ENCODE measurements around the gene TAF3. TPM values are rescaled to one million over a fixed set of nuclear protein-coding genes. Genes with fewer than 3 reads are reported as not detected.

The TAF3 gene
- polyA plus RNA-seq, 1 of the 3 experiments (the other 2 are of a cell fraction): 2.4 TPM

DNA sequence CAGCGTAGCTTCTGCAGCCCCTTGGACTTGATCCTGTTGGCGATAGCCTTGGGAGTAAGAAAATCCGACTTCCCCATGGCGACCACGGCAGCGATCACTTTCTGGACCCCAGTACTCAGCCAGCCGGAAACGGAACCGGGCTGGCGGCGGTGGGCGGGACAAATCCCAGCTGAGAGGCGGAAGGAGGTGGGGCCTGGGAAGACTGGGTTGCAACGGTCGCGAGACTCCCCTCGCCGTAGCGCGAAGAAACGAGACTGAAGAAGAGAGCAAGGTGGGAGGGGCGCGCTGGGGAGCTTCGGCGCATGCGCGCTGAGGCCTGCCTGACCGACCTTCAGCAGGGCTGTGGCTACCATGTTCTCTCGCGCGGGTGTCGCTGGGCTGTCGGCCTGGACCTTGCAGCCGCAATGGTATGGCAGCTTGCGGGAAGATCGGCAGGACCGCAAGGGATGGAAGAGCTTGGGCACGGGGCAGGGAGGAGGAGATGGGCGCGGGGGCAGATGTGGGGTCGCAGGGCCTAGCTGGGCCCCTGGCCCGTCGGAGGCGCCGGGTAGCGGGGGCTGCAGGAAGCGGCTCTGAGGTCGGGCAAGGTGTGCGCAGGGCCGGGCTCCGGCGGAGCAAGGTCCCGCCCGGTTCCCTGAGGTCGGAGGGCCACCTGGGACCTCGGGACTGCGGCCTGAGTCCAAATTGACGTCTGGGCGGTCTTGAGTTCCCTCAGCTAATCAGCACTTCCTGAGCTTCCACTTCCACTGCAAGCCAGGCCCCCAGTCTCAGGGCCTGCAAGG is 30.3 kb upstream of the TAF3 start, which contains the start of the genes ATP5F1C and KIN:
Gene ATP5F1C, plus strand, starts transcription at position 321 of the 782 bp plus-strand sequence. Its CDS starts 31 bp downstream, at position 352.
Gene KIN, minus strand, starts transcription at position 137 of the 782 bp plus-strand sequence. Its CDS starts 60 bp downstream, at position 77.
- Histone ChIP-seq H3K4me2 (peak within 1 kb of the TSS; percentile 86), H3K4me1 (ENCODE audit: control insufficient read depth in 1 of 2, insufficient read depth in 2 of 2, low read depth in 1 of 2, low read length in 1 of 2) (peaks cover 12 to 14% of the 10 kb centered on the region in 2 experiments; a peak in 3 of 4 replicates), H3K4me3 (ENCODE audit: low read depth in 2 of 2, low read length in 1 of 2) (peak within 1 kb of the TSS; percentile 85 to 92), H3K27ac (ENCODE audit: low read depth in 2 of 2, low read length in 1 of 2) (peak within 1 kb of the TSS; percentile 65 to 77), H2AFZ (ENCODE audit: low read depth) (peak within 1 kb of the TSS; percentile 68), H3F3A (replicated peaks; ENCODE audit: insufficient read depth) (peaks cover 6% of the 10 kb centered on the region), H3K9ac (peak within 1 kb of the TSS; percentile 88), H3K36me3 (replicated peaks in 1 of 2; ENCODE audit: control insufficient read depth in 1 of 2, insufficient read depth in 2 of 2, low read length in 1 of 2) (peaks cover 4 to 17% of the 10 kb centered on the region in 2 experiments), H3K9me2 (no peaks in the 10 kb centered on the region), H3K79me2 (ENCODE audit: insufficient read depth) (peaks cover 100% of the 10 kb centered on the region), H4K20me1 (ENCODE audit: insufficient read depth) (peaks cover 69% of the 10 kb centered on the region), H3K9me3 (no peaks in the 10 kb centered on the region), H3K27me3 (ENCODE audit: insufficient read depth) (no peaks in the 10 kb centered on the region)
- ChIA-PET CTCF (interaction anchor here (0.9 to 2.2 kb wide), 3 partner anchors 9 to 263 kb away, joined by 3 to 10 read pairs (median 3); no protein-coding TSS in a partner anchor), POLR2A (interaction anchor here (1.0 to 2.1 kb wide), 3 partner anchors 11 to 30 kb away, joined by 3 to 9 read pairs (median 5); partner anchors contain the start of gene TAF3)
- under 1% methylated on average over 24 of the region's 59 CpGs for WGBS (ENCODE audit: low lambda C conversion rate)
- DNase-seq: peak; percentile 98
- no peak for TF ChIP-seq TEAD4 (IDR thresholded peaks at IDR 0.05; ENCODE audit: borderline replicate concordance, insufficient read depth)
- peak; percentile 77 for TF ChIP-seq YY1 (IDR thresholded peaks at IDR 0.05; ENCODE audit: low read depth)
- peak; percentile 74 for TF ChIP-seq NRF1 (IDR thresholded peaks at IDR 0.05; ENCODE audit: low read depth, low read length)
- no peak for TF ChIP-seq RFX5 (IDR thresholded peaks at IDR 0.05; ENCODE audit: low read length)
- TF ChIP-seq, protein P1, sequence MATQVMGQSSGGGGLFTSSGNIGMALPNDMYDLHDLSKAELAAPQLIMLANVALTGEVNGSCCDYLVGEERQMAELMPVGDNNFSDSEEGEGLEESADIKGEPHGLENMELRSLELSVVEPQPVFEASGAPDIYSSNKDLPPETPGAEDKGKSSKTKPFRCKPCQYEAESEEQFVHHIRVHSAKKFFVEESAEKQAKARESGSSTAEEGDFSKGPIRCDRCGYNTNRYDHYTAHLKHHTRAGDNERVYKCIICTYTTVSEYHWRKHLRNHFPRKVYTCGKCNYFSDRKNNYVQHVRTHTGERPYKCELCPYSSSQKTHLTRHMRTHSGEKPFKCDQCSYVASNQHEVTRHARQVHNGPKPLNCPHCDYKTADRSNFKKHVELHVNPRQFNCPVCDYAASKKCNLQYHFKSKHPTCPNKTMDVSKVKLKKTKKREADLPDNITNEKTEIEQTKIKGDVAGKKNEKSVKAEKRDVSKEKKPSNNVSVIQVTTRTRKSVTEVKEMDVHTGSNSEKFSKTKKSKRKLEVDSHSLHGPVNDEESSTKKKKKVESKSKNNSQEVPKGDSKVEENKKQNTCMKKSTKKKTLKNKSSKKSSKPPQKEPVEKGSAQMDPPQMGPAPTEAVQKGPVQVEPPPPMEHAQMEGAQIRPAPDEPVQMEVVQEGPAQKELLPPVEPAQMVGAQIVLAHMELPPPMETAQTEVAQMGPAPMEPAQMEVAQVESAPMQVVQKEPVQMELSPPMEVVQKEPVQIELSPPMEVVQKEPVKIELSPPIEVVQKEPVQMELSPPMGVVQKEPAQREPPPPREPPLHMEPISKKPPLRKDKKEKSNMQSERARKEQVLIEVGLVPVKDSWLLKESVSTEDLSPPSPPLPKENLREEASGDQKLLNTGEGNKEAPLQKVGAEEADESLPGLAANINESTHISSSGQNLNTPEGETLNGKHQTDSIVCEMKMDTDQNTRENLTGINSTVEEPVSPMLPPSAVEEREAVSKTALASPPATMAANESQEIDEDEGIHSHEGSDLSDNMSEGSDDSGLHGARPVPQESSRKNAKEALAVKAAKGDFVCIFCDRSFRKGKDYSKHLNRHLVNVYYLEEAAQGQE (IDR thresholded peaks at IDR 0.05; ENCODE audit: low read depth, low read length): no peak
- TF ChIP-seq TAF1 (IDR thresholded peaks at IDR 0.05; ENCODE audit: borderline replicate concordance, low read depth, low read length): peak; percentile 44; the same call in 1 of the 2 replicates
- TF ChIP-seq MEF2A (IDR thresholded peaks at IDR 0.05; ENCODE audit: borderline replicate concordance, low read depth): no peak
- no peak for TF ChIP-seq FOXM1 (IDR thresholded peaks at IDR 0.05; ENCODE audit: low read depth)
- TF ChIP-seq GABPA (IDR thresholded peaks at IDR 0.05; ENCODE audit: low read depth): peak; percentile 88
- no peak for TF ChIP-seq SMC3 (IDR thresholded peaks at IDR 0.05; ENCODE audit: low read depth, low read length)
- TF ChIP-seq NFIC (IDR thresholded peaks at IDR 0.05; ENCODE audit: borderline replicate concordance): no peak
- no peak for TF ChIP-seq GATA2 (CRISPR knock-in tag; IDR thresholded peaks at IDR 0.05)
- TF ChIP-seq RAD21 (IDR thresholded peaks at IDR 0.05; ENCODE audit: low read length): no peak
- TF ChIP-seq ELF1 (IDR thresholded peaks at IDR 0.05): peak; percentile 64
- peak; percentile 100 for TF ChIP-seq CHD2 (IDR thresholded peaks at IDR 0.05; ENCODE audit: low read length, partially characterized antibody)
- TF ChIP-seq EZH2phosphoT487 (IDR thresholded peaks at IDR 0.05; ENCODE audit: borderline replicate concordance, low read depth): no peak
- TF ChIP-seq TCF12 (IDR thresholded peaks at IDR 0.05): no peak
- TF ChIP-seq MXI1 (IDR thresholded peaks at IDR 0.05; ENCODE audit: low read depth, low read length): 0 out of 2 replicates have a peak, but pooled peaks have one; percentile 45
- TF ChIP-seq, protein P2, sequence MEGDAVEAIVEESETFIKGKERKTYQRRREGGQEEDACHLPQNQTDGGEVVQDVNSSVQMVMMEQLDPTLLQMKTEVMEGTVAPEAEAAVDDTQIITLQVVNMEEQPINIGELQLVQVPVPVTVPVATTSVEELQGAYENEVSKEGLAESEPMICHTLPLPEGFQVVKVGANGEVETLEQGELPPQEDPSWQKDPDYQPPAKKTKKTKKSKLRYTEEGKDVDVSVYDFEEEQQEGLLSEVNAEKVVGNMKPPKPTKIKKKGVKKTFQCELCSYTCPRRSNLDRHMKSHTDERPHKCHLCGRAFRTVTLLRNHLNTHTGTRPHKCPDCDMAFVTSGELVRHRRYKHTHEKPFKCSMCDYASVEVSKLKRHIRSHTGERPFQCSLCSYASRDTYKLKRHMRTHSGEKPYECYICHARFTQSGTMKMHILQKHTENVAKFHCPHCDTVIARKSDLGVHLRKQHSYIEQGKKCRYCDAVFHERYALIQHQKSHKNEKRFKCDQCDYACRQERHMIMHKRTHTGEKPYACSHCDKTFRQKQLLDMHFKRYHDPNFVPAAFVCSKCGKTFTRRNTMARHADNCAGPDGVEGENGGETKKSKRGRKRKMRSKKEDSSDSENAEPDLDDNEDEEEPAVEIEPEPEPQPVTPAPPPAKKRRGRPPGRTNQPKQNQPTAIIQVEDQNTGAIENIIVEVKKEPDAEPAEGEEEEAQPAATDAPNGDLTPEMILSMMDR (IDR thresholded peaks at IDR 0.05): no peak
- TF ChIP-seq, protein P3, sequence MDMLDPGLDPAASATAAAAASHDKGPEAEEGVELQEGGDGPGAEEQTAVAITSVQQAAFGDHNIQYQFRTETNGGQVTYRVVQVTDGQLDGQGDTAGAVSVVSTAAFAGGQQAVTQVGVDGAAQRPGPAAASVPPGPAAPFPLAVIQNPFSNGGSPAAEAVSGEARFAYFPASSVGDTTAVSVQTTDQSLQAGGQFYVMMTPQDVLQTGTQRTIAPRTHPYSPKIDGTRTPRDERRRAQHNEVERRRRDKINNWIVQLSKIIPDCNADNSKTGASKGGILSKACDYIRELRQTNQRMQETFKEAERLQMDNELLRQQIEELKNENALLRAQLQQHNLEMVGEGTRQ (IDR thresholded peaks at IDR 0.05; ENCODE audit: borderline replicate concordance, low read depth, low read length): no peak
- TF ChIP-seq RCOR1 (IDR thresholded peaks at IDR 0.05; ENCODE audit: low read length): no peak
- no peak for TF ChIP-seq FOXJ3 (CRISPR knock-in tag; IDR thresholded peaks at IDR 0.05)
- TF ChIP-seq FOSL2 (IDR thresholded peaks at IDR 0.05; ENCODE audit: borderline replicate concordance, low read depth): no peak
- 0 out of 2 replicates have a peak, but pooled peaks have one; percentile 46 for TF ChIP-seq SIN3A (IDR thresholded peaks at IDR 0.05; ENCODE audit: borderline replicate concordance, low read depth, low read length)
- TF ChIP-seq, protein P4, sequence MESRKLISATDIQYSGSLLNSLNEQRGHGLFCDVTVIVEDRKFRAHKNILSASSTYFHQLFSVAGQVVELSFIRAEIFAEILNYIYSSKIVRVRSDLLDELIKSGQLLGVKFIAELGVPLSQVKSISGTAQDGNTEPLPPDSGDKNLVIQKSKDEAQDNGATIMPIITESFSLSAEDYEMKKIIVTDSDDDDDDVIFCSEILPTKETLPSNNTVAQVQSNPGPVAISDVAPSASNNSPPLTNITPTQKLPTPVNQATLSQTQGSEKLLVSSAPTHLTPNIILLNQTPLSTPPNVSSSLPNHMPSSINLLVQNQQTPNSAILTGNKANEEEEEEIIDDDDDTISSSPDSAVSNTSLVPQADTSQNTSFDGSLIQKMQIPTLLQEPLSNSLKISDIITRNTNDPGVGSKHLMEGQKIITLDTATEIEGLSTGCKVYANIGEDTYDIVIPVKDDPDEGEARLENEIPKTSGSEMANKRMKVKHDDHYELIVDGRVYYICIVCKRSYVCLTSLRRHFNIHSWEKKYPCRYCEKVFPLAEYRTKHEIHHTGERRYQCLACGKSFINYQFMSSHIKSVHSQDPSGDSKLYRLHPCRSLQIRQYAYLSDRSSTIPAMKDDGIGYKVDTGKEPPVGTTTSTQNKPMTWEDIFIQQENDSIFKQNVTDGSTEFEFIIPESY (IDR thresholded peaks at IDR 0.05; ENCODE audit: borderline replicate concordance, low read depth): peak; percentile 97
